ENCODE measurements around the gene VAV3.

Gene VAV3

DNA sequence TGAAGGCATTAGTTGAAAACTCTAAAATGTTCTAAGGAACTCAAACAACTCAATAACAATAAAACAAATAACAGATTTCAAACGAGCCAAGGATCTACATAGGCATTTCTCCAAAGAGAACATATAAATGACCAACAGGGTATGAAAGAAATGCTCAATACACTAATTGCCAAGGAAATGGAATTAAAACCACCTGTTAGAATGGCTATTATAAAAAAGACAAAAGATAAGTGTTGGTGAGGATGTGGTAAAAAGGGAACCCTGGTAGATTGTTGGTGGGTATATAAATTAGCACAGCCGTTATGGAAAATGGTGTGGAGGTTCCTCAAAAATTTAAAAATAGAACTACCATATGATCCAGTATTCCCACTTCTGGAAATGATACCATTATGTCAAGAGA is 9.1 kb upstream of the VAV3 start:
- DNase-seq (ENCODE audit: low read depth in 3 of 3) = no peak

DNA sequence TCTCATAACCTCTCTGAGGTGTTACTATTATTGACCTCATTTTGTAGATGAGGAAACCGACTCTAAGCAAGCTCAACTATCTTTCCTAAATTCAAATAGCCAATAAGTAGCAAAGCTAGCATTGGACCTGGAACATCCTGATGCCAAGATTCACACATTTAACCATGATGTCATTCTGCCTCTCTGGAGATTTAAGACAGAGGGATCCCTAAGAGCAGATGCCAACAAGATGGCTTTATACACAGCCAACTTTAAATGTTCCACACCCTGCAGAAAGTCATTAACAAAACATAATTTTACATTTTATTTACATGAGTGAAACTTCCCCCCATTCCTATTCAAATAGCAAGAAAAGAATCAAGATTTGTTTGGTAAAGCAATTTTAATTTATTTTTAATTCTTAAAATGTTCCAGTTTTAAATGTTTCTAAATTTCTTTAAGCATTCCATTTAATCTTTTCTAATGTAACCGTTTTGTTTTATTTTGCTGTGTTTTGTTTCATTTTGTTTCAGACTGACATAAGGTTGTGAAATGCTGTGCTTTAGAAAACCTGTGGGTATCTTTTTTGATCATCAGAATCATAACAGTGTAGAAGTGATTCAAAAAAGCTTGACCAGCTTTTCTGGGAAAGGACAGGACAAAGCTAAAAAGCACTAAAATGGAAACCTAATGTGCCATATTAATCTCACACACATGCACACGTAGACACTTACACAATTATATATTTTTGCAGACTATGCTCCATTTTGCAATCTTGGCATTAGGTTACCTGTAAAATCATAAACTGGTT is 7.6 kb upstream of the VAV3 start:
- DNase-seq (ENCODE audit: low read depth in 3 of 3) = no peak

DNA sequence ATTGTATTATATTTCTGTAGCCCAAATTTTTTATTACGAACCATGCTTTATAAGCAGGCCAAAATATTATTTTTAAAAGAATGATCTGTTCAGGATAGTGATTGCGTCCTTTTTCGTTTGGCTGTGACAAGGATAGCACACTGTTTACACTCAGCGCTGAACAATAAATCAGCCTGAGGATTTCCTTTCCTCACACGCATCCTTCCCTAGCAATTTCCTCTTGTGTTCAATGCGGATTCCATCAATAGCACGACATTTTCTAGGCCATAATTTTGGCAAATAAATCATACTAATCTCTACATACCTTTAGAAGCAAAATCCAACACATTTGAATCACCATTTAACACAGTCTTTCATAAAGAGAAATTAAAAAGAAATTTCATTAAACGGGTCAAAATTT is 1.6 kb upstream of the VAV3 start:
- DNase-seq (ENCODE audit: low read depth in 3 of 3) = no peak

DNA sequence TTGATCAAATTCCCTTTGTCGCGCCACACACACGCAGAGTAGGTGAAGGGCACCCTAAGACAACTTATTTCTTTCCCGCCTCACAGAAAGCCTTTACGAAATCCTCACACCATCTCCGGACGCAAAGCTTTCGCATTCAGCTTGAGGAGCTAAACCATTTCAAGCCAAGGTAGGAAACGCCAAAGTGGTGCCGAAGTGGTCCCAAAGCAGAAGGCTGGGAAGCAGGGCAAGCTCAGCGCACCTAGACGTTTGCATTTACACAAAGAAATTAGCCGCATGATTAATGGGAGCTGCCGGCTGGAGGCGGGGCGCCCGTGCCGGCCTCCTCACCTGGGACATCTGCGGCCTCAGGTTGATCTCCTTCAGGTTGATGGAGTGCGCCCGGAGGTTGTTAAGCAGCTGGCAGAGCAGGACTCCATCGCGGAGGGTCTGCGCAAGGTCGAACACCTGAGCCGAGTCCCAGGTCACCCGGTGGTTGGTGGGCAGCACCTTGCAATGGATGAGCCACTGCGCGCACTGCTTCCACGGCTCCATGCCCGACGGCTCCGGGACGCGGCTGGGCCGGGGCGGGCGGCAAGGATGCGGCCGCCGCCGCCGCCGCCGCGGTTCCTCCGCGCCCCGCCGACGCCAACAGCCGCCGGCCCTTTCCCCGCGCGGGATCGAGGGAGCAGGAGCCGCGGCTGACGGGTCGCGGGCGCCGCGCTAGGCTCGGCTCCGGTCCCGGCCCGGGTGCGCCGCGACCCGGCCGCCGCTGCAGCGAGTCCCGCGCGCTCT is 457 bp downstream of the VAV3 start:
- peak in 1 of 3 donors; percentile 16 for DNase-seq (ENCODE audit: low read depth in 3 of 3)

DNA sequence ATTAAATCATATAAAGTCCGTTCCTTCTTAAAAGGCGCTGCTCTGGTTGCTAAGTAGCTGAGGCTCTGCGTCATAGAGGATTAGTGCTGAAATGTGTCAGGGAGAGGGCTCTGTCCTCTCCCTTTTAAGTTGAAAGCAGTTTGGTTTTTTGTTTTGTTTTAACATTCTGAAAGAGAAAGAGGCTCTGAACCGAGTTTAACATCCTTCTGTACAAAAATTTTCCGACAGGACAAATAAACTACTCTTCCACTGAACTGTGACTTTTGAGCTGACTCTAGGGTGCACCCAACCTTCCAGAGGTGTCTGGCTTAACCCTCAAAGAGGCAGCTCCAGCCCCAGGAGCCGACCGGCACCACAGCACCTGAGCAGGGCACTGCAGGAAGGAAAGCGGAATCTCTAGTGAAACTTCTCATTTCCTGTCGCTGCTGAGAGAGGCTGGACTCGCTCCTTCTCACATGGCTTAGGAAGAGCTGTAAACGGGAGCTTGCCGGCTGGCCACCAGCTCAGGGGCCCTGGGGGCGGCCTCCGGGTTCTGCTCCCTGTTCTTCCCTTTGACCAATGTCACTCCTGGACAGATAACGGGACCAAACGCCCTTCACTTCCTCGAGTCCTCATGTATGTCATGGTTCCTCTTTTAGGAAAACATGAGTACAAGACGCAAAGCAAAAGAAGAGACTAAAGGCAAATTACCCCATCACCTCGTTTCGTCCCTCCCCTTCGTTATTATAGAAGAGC is 1.2 kb downstream of the VAV3 start:
- DNase-seq (ENCODE audit: low read depth in 3 of 3) = peak in 2 of 3 donors; percentile 8 to 28

DNA sequence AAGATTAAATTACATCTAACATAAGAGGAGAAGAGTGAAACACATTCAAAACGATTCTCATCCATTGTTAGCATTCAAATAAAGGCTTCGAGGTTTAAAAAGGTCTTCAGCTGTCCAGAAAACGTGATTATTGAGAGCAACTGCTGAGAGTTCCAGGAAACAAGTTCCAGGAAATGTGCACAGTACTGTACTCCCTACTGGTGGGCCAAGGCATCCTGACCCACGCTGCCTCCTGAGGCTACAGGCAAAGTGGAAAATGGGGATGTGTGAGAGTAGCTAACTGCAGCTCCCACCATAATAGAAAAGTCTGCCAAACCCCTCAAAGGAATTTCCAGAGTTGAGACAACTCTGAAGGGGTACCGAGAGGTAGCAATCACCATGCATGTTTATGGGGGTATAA is 2.0 kb downstream of the VAV3 start:
- DNase-seq (ENCODE audit: low read depth in 3 of 3) = no peak

DNA sequence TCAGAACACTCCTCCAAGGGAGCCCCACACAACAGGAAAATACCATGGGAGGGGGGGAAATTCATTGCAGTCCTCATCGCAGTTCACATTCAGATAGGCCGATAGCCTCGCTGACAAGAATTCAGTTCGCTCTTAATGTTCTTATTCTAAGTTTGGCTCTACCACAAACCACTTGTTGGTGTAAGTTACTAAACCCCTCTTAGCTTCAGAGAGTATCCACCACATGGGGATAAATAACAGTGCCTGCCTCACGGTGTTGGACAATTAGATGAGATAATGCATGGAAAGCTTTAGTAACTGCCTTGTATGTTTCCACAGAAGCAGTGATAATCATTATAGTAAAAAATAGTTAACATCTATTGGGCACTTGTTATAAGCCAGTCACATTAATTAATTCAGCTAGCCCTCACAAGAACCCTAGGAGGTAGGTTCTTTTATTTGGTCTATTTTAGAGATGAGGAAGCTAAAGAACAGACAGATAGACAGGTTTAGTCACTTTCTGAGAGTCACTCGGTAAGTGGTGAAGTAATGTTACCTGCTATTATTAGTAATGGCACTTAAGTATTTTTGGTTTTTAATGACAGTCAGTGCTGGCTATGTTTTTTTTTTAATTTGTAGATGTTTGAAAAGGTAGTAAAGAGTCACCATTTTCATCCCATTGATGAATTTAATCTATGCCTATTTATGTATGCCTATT is 10.1 kb downstream of the VAV3 start:
- DNase-seq (ENCODE audit: low read depth in 3 of 3) = no peak

DNA sequence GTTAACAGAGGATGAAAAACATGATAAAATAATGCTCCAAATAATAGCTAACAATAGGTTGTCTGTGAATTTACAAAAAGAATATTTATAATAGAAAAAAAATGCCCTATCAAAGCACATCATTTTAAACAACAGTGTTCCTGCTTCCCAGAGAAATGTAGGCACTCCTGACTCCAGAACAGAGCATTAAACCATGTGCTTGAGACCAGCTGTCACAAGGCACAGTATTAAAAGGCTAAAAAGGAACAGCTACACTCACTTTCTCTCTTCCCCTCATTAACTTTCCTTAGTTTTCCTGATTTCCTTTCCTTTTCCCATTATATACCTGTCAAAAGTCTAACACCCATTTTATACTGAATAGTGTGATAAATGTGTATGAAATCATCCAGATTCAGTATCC is 10.9 kb downstream of the VAV3 start:
- no peak for DNase-seq (ENCODE audit: low read depth in 3 of 3)

DNA sequence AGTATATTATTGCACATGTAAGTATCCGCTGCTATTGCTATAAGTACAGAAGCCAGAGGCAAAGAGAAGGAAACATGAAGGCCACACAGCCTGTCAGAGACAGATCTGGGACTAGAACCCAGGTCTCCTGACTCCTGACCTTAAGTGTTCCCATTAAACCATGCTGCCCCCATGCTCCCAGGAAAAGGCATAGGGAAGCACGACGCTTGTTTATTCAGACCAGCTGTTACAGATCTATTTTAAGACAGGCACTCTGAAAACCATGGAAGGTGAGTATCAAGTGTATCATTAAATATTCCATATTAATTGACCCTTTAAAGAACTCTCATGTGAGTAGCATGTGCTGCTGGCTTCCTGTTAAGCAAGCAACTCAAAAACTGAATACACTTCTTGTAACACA is 11.4 kb downstream of the VAV3 start:
- DNase-seq (ENCODE audit: low read depth in 3 of 3) = no peak

DNA sequence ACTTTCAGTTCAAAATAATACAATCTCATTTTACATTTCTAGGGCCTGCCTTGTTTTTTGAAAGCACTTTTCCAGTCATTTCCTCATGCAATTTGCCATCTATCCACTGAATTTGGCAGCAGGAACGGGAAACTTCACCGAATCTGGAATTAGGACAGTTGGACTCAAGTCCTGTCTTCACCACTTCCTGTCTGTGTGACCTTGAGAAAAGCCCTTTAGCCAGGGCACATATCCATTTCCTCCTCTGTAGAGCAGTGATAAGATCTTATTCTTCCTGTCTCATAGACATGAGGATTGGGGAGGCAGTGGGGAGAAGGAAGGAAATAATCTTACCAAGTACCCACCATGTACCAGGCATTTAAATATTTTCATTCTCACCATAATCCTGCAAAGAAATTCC is 12.0 kb downstream of the VAV3 start:
- DNase-seq (ENCODE audit: low read depth in 3 of 3) = no peak

DNA sequence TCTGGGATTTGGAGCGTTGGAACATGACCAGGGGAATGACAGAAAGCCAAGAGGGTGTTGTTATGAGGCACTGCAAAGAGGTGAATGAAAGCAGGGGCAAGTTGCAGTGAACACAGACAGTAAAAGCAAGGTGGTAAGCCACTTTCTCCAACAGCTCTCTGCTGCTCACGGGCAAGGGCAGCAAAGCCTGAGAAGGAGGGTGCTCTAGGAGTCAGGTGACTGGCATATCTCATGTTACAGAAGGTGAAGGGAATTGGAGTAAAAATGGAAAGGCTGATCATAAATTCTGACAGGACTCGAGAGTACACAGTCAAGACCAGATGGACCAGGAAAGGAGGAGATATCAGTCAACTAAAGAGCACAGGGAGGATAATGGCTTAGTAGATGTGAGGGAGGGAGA is 14.5 kb downstream of the VAV3 start:
- DNase-seq (ENCODE audit: low read depth in 3 of 3) = no peak

DNA sequence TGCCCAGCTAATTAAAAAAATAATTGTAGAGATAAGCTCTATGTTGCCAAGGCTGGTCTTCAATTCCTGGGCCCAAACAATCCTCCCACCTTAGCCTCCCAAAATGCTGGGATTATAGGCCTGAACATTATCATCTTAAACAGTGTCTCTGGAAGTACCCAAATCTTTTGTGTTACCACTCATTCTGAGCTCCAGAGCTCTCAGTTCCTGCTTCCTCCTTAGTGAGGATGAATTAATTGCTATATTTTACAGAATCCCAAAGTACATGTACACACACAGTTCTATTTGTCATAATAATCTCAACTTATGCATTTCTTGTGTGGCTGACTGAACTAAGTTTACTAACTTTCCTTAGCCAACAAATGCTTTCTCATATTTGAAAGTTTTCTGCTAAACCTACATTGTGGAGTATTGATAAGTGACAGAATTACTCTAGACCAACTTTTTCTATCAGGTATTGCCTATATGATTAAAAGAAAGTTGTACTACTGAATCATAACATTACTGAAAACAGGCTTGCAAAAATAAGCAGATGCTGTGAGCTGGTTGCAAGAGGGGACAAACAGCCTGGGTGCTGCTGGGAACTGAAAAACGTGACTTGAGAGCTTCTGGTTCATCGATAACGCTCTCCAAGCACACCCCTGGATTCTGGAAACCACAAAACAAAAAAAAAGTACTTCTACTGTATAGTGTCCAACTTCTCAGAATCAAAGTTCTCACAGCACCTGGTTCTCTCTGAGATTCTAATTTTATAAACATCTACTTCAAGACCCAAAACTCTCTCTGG is 15.3 kb downstream of the VAV3 start:
- no peak for DNase-seq (ENCODE audit: low read depth in 3 of 3)

DNA sequence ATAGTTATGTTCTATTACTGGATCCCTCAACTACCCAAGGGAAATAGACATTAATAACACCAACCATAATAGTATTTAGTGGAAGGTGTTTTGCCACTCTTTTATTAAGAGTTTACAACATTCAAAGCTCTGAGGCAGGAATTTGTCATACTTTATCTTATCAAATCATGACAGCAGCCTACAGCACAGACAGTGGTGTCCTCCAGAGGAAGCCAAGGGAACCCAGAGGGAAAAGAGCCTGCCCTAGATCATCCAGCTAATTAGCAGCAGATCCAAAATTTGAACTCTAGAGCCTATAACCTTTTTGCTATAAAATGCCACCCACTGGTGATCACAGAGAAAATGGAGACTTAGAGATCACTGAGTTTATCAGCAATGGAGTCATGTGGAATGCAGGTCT is 18.2 kb downstream of the VAV3 start:
- no peak for DNase-seq (ENCODE audit: low read depth in 3 of 3)

DNA sequence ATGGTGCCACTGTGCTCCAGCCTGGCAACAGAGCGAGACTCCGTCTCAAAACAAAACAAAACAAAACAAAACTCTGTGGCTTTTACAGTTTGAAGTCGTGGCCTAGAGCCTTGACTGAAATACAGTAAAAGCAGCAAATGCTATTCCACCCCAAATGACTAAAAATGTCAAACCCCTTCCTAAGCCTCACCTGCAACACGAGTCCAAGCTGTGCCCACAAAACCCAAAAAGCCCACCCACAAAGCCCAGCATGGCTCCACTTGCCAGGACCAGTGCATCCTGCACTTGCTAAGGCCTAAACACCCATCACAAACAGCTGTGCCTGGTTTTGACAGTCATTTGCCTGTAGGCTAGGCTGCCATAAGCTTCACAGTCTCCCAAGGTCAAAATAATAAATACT is 21.3 kb downstream of the VAV3 start:
- no peak for DNase-seq (ENCODE audit: low read depth in 3 of 3)

DNA sequence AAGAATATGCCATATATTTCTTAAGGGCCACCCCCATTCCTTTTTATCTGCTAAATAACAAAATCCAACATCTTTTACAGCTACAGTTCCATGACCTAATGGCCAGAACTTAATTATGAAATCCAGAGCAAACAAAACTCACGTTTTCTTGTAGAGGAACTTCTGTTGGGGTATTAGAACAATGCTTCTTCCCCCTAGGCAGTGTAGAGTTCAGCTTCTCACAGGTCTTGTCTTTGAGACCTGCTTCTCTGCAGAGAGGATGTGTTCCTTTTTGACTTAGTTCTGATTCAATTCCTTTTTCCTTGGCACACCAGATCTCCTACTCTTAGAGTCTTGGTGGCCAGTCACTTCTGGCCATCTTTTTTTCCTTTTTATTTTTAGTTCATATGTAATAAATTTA is 22.2 kb downstream of the VAV3 start:
- no peak for DNase-seq (ENCODE audit: low read depth in 3 of 3)

DNA sequence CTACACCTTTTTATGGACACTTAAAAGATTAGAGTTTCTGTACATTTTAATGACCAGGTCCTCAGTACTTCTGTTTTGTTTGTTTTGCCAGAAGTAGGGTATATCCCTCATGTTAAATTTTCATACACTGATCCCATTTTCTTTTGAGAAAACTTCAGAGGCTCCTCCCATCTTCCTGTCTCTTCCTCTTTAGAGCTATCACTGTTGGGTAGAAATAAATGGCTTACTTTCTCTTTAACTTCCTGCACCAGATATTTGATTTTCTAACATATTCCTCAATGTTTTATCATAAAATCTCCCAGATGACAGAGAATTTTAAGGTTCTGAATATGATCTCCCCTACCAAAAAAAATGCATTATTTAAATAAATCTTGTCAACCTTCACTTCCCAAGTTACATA is 23.4 kb downstream of the VAV3 start:
- no peak for DNase-seq (ENCODE audit: low read depth in 3 of 3)

DNA sequence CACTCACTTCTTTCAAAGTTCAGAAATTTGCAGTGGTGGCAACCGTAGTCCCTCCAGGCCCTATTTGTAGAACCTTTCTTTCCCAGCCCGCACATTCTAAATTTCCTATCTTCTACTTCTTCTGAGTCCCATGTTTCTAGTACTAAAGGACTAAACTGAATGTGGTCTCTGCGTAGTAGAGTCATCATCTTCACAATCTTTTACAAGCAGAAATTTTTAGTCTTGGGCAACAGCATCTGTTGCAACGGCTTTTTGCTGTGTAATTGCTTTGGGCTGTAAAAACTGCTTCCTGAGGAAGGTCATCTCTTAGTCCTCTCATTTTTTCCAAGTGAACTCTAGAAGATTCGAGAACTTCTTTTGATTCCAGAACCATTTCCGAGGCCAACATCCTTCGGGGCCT is 23.9 kb downstream of the VAV3 start:
- DNase-seq (ENCODE audit: low read depth in 3 of 3) = no peak

DNA sequence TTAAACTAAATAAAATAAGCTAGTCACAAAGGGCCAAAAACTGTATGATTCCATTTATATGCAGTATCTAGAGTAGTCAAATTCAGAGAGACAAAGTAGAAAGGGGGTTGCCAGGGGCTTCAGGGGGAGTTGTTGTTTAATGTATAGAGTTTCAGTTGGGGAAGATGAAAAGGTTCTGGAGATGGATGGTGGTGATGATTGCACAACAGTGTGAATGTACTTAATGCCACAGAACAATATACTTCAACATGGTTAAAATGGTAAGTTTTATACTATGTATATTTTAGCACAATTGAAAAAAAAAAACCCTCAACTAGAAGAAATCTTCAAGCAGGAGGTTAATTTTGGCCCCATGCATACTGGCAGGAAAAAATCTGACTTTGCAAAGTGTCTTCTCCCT is 24.3 kb downstream of the VAV3 start:
- no peak for DNase-seq (ENCODE audit: low read depth in 3 of 3)

DNA sequence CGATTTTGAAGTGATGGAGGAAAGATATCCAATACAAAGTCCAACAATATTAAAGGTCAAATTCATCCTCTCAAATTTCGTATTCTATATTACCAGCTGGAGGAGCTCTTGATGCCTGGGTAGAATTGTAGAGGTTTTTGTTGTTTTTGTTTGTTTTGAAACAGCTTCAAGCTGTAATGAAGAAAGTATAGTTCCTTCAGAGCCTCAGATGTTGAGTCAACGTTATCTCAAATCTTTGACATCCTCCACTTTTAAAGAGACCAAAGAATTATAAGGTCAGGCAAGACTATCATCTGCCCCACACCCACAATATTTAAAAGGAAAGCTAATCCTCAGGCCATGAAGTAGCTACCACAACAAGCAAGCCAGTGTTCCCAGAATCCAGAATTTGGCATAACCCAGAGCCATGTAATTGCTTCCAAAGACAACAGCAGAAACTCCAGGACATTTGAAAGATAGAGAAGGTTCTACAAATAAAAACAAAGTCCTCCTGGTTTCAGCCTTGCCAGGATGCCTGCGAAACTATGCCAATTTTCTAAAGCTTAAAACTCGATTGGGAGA is 24.9 kb downstream of the VAV3 start:
- no peak for DNase-seq (ENCODE audit: low read depth in 3 of 3)

DNA sequence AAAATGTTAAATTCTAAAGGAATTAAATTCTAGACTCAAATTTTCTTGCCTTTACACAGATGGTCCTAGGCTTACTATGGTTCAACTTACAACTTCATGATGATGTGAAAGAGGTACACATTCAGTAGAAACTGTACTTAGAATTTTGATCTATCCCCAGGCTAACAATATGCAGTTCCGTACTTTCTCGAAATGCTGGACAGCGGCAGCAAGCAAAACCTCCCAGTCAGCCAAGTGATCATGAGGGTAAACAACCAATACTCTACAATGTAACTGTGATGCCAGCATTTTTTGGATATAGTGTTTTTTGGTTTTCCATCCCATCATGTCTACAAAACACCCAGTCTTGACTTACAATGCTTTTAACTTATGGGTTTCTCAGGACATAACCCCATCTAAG is 25.7 kb downstream of the VAV3 start:
- DNase-seq (ENCODE audit: low read depth in 3 of 3) = no peak

Measured in stimulated activated CD4-positive, alpha-beta T cell treated with anti-CD3 and anti-CD28 coated beads, TNF-alpha, amount 100 ng/mL, for 48 hours (primary cell).